HG03039 (cell line): Measurements from ENCODE around the gene DBNDD2.

Experiments used
- ATAC-seq: cut with Tn5 transposase; IDR thresholded peaks from one replicate; pipeline ENCODE4 v1.9.1; 2021; ENCODE audit warnings: mild to moderate bottlenecking, moderate library complexity; ENCODE audit not compliant: unreplicated experiment

The DBNDD2 gene

DNA sequence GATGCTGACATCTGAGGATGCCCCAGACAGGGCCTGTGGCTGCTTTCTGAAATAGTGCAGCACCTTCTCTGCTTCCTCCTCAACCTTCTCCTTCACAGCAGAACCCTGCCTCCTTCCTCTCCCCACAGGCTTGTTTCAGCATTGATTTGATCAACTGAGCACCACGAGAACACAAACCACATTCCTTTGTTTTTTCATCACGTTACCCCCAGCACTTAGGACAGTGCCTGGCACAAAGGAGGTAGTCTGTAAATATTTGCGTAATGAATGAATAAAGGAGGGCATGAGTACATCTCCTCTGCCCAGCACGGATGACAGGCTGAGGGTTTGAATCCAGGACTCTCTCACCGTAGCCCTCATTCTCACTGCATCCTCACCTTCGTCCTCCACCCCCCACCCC lies 40.2 kb downstream of the DBNDD2 start:
- ATAC-seq, result no peak

DNA sequence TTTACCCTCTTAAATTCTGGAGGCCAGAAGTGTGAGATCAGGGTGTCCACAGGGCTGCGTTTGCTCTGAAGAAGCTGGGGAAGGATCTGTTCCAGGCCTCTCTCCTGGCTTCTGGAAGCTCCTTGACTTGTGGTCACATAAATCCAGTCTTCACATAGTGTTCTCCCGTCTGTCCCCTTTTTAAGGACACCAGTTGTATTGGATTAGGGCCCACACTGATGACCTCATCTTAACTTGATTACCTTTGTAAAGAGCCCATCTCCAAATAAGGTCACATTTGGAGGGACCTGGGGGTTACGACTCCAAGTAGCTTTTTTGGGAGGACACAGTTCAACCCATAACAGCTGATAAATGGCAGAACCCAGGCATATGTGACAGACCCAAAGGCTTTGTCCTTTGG lies 41.4 kb downstream of the DBNDD2 start:
- no peak for ATAC-seq

DNA sequence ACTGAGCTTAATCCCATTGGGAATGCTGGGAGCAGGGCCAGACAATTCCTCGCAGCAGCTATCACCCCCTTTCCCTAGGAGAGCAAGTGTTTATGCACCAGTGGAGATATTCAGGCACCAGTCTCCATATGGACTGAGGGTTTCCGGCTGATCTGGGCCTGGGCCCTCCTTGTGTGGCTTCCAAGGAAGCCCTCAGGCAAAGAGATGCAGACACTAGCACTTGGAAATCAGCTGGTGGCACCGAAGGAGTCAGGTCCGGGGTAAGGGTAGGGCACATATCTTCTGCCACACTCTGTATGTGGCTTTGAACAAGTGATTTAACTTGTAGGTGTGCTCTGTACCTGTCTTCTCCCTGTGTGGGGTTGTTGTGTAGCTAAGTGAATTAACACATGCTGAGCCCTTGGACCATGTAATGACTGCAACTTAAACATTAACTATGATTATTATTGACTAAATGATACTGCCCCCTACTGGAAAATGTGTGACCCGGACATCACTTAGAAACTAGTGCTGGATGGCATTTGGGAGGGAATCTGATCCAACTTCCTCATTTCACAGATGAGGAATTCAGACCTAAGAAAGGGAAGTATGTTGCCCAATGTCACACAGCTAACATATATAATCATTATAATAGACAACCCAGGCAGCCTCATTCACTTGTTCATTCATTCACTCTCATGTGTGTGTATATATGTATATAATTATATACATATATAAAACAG lies 42.2 kb downstream of the DBNDD2 start:
- no peak for ATAC-seq

DNA sequence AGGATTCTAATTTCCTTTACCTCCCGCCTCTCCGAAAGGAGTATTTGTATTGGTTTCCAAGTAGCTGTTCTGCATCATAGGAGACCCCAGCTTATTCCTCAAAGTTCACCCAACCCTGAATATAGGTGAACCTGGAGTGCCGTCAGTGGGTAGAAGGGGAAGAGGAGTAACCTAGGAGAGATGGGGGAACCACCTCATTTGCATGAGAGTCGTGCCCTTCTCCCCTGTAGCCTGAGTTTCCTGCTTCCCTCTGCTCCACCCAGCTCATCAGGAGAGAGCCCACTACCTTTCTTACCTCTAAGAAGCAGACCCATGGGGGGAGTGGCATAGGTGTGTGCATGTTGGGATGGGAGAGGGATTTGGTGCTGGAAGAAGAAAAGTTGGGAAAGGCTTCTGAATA lies 44.1 kb downstream of the DBNDD2 start:
- ATAC-seq, result no peak

DNA sequence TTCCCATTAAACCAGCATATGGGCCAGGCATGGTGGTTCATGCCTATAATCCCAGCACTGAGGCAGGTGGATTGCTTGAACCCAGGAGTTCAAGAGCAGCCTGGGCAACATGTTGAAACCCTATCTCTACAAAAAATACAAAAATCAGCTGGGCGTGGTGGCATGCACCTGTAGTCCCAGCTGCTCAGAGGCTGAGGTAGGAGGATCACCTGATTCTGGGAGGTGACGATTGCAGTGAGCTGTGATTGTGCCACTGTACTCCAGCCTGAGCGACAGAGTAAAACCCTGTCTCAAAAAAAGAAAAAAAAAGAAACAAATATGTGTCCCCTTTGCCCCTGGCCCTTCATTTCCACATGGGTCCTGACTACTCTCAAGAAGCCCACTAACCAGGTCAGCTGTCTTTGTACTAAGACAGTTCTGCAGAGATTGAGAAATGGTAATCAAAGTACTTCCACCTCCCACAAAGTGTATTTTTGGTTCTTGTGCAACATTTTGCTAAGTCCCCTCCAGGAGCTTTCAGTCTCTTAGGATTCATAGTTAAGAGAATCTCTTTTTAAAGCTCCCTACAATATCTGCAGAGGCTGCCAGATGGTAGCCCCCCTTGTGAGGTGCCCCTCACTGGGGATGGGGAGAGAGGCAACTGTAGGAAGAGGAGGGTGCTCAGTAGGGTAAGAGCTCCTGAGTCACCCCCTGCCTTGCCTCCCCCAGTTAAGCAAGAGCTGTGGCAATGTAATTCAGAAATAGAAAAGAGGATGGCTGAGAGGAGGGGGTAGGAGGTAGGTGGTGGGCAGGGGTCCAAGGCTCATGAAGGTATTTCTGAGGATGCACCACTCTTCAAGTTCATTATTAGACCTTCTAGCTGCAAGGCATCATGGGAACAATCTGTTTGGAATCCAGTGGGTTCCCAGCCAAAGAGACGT lies 44.9 kb downstream of the DBNDD2 start:
- ATAC-seq, result no peak

DNA sequence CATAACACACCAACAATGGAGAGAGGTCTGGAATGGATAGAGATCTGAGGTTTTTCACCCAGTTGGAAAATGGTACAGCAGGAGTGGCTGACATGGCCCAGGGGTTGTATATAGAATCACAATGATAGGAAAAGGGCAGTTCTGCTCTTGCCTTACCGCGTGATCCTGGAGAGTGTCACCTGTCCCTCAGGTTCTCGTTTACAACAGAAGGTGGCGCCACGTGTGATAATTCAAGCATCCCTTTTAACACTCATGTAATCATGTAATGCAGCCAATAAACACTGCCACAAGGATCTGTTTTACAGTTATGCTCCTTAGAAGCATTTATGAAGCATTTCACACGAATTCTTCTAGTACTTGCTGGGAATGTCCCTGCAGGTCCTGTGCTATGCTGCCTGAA lies 48.5 kb downstream of the DBNDD2 start:
- no peak for ATAC-seq

DNA sequence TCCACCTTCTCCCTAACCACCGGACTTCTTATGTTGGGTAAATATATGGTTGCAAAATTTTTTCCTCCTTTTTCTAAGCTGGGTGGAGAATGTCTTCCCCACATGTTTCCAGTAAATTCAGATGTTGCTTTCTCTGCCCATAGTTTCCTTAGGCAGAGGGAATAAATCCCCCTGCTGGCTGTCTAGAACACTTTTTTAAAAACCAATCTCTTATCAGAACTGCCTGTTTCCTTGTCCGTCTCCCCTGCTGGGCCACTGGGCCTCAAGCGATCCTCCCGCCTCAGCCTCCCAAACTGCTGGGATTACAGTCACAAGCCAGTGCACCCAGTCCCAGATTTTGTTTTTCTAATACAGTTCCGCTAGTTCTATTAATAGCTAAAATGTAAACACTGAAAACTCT lies 51.5 kb downstream of the DBNDD2 start:
- ATAC-seq, result no peak
